IgD-negative memory B cell (primary cell): ENCODE results near the gene PLEKHM3. TPM values are rescaled to one million over a fixed set of nuclear protein-coding genes. Genes with fewer than 3 reads are reported as not detected.

Experiments
- H3K27ac Mint-ChIP-seq, 3 donors: one replicate each; pipeline ENCODE4 v1.8.0; 2020 to 2022; ENCODE audit warnings: mild to moderate bottlenecking in 3 of 3, mixed read lengths in 3 of 3, moderate library complexity in 1 of 3
- H3K27me3 Mint-ChIP-seq: one replicate; pipeline ENCODE4 v1.8.0; 2021; ENCODE audit warnings: mixed read lengths
- H3K36me3 Mint-ChIP-seq: one replicate; pipeline ENCODE4 v1.8.0; 2020; ENCODE audit warnings: mild to moderate bottlenecking, mixed read lengths
- H3K4me1 Mint-ChIP-seq, 3 donors: one replicate each; pipeline ENCODE4 v1.8.0; 2020 to 2022; ENCODE audit warnings: mixed read lengths in 3 of 3, mild to moderate bottlenecking in 1 of 3
- H3K4me3 Mint-ChIP-seq, 4 donors: one replicate each; pipeline ENCODE4 v1.8.0; 2020 to 2022; ENCODE audit warnings: mild to moderate bottlenecking in 4 of 4, mixed read lengths in 4 of 4, moderate library complexity in 3 of 4
- H3K9me3 Mint-ChIP-seq, 3 donors: one replicate each; pipeline ENCODE4 v1.8.0; 2020 to 2021; ENCODE audit warnings: mixed read lengths in 3 of 3, mild to moderate bottlenecking in 1 of 3
- polyA plus RNA-seq: library from polyadenylated mRNA; unstranded; fragments of 300-500 nt; fragmentation: Illumina TruSeq; gene quantifications from one replicate; pipeline ENCODE4 v1.2.3, GENCODE V29; 2021

PLEKHM3 gene
- polyA plus RNA-seq, 1 donor from 2014 or later = 2.5 TPM

GRCh38 chr2:207870814-207871213 lies 154.5 kb downstream of the PLEKHM3 start:
- H3K9me3 Mint-ChIP-seq = no peaks in the 10 kb centered on the region
- H3K27me3 Mint-ChIP-seq = no peaks in the 10 kb centered on the region
- no peak overlapping the region for H3K27ac Mint-ChIP-seq
- peaks cover 8% of the 10 kb centered on the region for H3K36me3 Mint-ChIP-seq
- no peak overlapping the region for H3K4me3 Mint-ChIP-seq
- no peaks in the 10 kb centered on the region for H3K4me1 Mint-ChIP-seq

GRCh38 chr2:207869784-207870778 lies 155.2 kb downstream of the PLEKHM3 start:
- Mint-ChIP-seq H3K4me1 (no peaks in the 10 kb centered on the region), H3K4me3 (no peak overlapping the region), H3K36me3 (peaks cover 8% of the 10 kb centered on the region), H3K27ac (no peak overlapping the region), H3K9me3 (no peaks in the 10 kb centered on the region), H3K27me3 (no peaks in the 10 kb centered on the region)

GRCh38 chr2:207868855-207869596 lies 156.3 kb downstream of the PLEKHM3 start:
- no peaks in the 10 kb centered on the region for H3K4me1 Mint-ChIP-seq
- H3K27me3 Mint-ChIP-seq = no peaks in the 10 kb centered on the region
- no peak overlapping the region for H3K27ac Mint-ChIP-seq
- H3K9me3 Mint-ChIP-seq = no peaks in the 10 kb centered on the region
- H3K4me3 Mint-ChIP-seq = no peak overlapping the region
- H3K36me3 Mint-ChIP-seq = peaks cover 8% of the 10 kb centered on the region

- no peak overlapping the region for H3K27ac Mint-ChIP-seq
- no peaks in the 10 kb centered on the region for H3K27me3 Mint-ChIP-seq
- no peak overlapping the region for H3K4me3 Mint-ChIP-seq
- peaks cover 8% of the 10 kb centered on the region for H3K36me3 Mint-ChIP-seq
- H3K4me1 Mint-ChIP-seq = no peaks in the 10 kb centered on the region
- H3K9me3 Mint-ChIP-seq = no peaks in the 10 kb centered on the region
Observed at GRCh38 chr2:207867905-207868304, 157.4 kb downstream of the PLEKHM3 start.

- no peaks in the 10 kb centered on the region for H3K27me3 Mint-ChIP-seq
- no peaks in the 10 kb centered on the region for H3K4me1 Mint-ChIP-seq
- no peak overlapping the region for H3K27ac Mint-ChIP-seq
- no peaks in the 10 kb centered on the region for H3K9me3 Mint-ChIP-seq
- H3K36me3 Mint-ChIP-seq = peaks cover 8% of the 10 kb centered on the region
- H3K4me3 Mint-ChIP-seq = no peak overlapping the region
Observed at GRCh38 chr2:207867056-207867455, 158.3 kb downstream of the PLEKHM3 start.

- Mint-ChIP-seq H3K27me3 (no peaks in the 10 kb centered on the region), H3K27ac (no peak overlapping the region), H3K36me3 (peaks cover 8% of the 10 kb centered on the region), H3K9me3 (no peaks in the 10 kb centered on the region), H3K4me3 (no peak overlapping the region), H3K4me1 (no peaks in the 10 kb centered on the region)
Observed at GRCh38 chr2:207865210-207865609, 160.1 kb downstream of the PLEKHM3 start.

- peaks cover 4% of the 10 kb centered on the region for H3K36me3 Mint-ChIP-seq
- H3K4me1 Mint-ChIP-seq = no peaks in the 10 kb centered on the region
- H3K9me3 Mint-ChIP-seq = no peaks in the 10 kb centered on the region
- H3K27me3 Mint-ChIP-seq = no peaks in the 10 kb centered on the region
- H3K4me3 Mint-ChIP-seq = no peak overlapping the region
- H3K27ac Mint-ChIP-seq = peak overlapping the region in 1 of 3 donors; percentile 42
Observed at GRCh38 chr2:207863345-207863744, 162.0 kb downstream of the PLEKHM3 start.

- Mint-ChIP-seq H3K9me3 (no peaks in the 10 kb centered on the region), H3K36me3 (peaks cover 3% of the 10 kb centered on the region)
Observed at GRCh38 chr2:207861789-207862188, 163.5 kb downstream of the PLEKHM3 start.

GRCh38 chr2:207860685-207861084 lies 164.6 kb downstream of the PLEKHM3 start:
- H3K9me3 Mint-ChIP-seq = no peaks in the 10 kb centered on the region
- H3K27me3 Mint-ChIP-seq = no peaks in the 10 kb centered on the region
- no peaks in the 10 kb centered on the region for H3K4me1 Mint-ChIP-seq
- no peak overlapping the region for H3K27ac Mint-ChIP-seq
- no peak overlapping the region for H3K4me3 Mint-ChIP-seq
- H3K36me3 Mint-ChIP-seq = peaks cover 5% of the 10 kb centered on the region

More at GRCh38 chr2:207861789-207862188, 163.5 kb downstream of the PLEKHM3 start:
- Mint-ChIP-seq H3K27me3 (no peaks in the 10 kb centered on the region), H3K27ac (no peak overlapping the region), H3K4me3 (no peak overlapping the region), H3K4me1 (no peaks in the 10 kb centered on the region)

GRCh38 chr2:207855591-207855990 lies 169.7 kb downstream of the PLEKHM3 start:
- peaks cover 0 to 2% (median 0%) of the 10 kb centered on the region in 3 donors for H3K4me1 Mint-ChIP-seq
- H3K36me3 Mint-ChIP-seq = peaks cover 16% of the 10 kb centered on the region
- H3K27ac Mint-ChIP-seq = no peak overlapping the region
- H3K27me3 Mint-ChIP-seq = no peaks in the 10 kb centered on the region
- no peaks in the 10 kb centered on the region for H3K9me3 Mint-ChIP-seq
- no peak overlapping the region for H3K4me3 Mint-ChIP-seq

- Mint-ChIP-seq H3K9me3 (no peaks in the 10 kb centered on the region), H3K36me3 (peaks cover 19% of the 10 kb centered on the region), H3K27ac (no peak overlapping the region)
Observed at GRCh38 chr2:207854484-207855440, 170.6 kb downstream of the PLEKHM3 start.

GRCh38 chr2:207852791-207853190 lies 172.5 kb downstream of the PLEKHM3 start:
- Mint-ChIP-seq H3K9me3 (no peaks in the 10 kb centered on the region), H3K4me3 (no peak overlapping the region), H3K36me3 (peaks cover 21% of the 10 kb centered on the region), H3K27me3 (no peaks in the 10 kb centered on the region), H3K27ac (no peak overlapping the region), H3K4me1 (peaks cover 0 to 2% (median 0%) of the 10 kb centered on the region in 3 donors)

More at GRCh38 chr2:207854484-207855440, 170.6 kb downstream of the PLEKHM3 start:
- Mint-ChIP-seq H3K4me1 (peaks cover 0 to 2% (median 0%) of the 10 kb centered on the region in 3 donors), H3K4me3 (no peak overlapping the region), H3K27me3 (no peaks in the 10 kb centered on the region)

GRCh38 chr2:207849443-207849842 lies 175.9 kb downstream of the PLEKHM3 start:
- Mint-ChIP-seq H3K9me3 (no peaks in the 10 kb centered on the region), H3K4me3 (no peak overlapping the region), H3K36me3 (peaks cover 14% of the 10 kb centered on the region), H3K4me1 (peaks cover 0 to 2% (median 0%) of the 10 kb centered on the region in 3 donors), H3K27ac (no peak overlapping the region), H3K27me3 (no peaks in the 10 kb centered on the region)

- Mint-ChIP-seq H3K27ac (no peak overlapping the region), H3K9me3 (no peaks in the 10 kb centered on the region), H3K27me3 (no peaks in the 10 kb centered on the region), H3K36me3 (peaks cover 12% of the 10 kb centered on the region), H3K4me1 (peaks cover 0 to 2% (median 0%) of the 10 kb centered on the region in 3 donors), H3K4me3 (no peak overlapping the region)
Observed at GRCh38 chr2:207848545-207848928, 176.8 kb downstream of the PLEKHM3 start.
